Measurements from ENCODE around the gene GALNT6.
"Not testable (repeated sequence)": the region's sequence is repeated elsewhere in the genome, so short reads cannot be mapped to it uniquely, and the experiment has no call there.

GALNT6 gene

DNA sequence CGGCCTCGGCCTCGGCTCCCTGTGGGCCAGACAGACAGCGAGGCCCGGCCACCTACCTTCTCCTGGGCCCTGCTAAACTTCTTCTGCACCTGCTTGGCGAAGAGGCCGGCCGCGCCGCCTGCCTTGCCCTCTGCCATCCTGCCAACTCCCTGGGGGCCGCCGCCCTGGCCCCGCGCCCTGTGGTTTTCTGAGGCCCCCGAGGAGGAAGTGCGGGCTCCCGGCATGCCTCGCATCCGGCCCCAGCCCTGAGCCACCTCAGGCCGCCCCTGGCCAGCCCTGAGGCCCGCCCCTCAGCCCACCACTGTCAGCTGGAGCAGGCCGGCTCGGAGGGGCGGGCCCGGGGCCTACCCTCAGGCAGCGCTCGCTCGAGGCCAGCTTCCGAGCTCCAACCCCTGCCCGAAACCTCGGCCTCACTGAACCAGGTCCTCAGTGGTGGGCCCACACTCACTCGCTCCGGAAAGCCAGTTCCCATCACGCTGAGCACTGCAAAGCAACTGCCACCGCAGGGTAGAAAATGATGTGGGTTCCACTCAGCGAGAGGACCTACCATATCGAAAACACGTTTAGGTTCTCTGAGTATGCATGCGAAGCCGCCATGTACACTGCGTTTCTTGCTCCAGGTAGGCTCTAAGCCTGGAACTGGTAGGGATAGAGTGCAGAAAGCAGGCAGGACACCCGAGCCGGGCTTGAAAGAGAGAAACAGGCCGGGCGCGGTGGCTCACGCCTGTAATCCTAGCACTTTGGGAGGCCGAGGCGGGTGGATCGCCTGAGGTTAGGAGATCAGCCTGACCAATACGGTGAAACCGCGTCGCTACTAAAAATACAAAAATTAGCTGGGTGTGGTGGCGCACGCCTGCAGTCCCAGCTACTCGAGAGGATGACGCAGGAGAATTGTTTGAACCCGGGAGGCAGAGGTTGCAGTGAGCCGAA, 67.0 kb downstream of the GALNT6 start, which contains the start of gene BIN2:
BIN2 (minus strand) TSS at position 209 of the 930 bp plus-strand sequence; CDS start at position 137, 72 bp downstream.
- peak; percentile 44 to 55 for DNase-seq (ENCODE audit: low read depth in 1 of 2, low spot score in 1 of 2)

DNA sequence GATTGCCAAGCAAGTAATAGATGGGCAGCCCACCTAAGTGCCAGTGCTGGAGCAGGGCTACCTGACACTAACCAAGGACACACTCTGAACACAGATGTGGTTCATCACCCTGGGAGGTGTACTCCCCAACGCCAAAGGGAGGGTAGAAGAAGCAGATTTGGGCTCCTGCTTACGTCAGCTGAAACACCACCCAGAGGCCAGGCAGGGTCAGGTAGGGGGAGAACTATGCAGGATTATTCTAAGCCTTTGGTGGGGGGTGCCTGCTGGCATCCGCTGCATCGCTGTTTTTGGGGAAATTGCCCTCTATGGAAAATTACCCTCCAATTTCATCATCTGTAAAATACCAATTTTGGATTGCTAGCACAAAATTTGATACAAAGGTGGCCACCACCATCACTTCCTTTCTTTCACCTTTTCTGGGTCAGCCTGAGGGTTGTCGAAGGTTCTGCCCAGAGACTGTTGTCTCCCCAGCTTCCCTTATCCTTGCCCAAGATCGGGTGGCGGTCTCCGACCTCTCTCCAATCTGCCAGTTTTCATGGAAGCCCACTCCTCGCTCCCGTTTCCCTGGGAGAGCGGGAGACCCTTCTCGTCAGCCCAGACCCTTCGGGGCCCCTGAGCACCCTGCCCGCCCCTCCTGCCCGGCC, 67.8 kb downstream of the GALNT6 start:
- DNase-seq (ENCODE audit: low read depth in 1 of 2, low spot score in 1 of 2), result peak in 1 of 2 donors; percentile 31

DNA sequence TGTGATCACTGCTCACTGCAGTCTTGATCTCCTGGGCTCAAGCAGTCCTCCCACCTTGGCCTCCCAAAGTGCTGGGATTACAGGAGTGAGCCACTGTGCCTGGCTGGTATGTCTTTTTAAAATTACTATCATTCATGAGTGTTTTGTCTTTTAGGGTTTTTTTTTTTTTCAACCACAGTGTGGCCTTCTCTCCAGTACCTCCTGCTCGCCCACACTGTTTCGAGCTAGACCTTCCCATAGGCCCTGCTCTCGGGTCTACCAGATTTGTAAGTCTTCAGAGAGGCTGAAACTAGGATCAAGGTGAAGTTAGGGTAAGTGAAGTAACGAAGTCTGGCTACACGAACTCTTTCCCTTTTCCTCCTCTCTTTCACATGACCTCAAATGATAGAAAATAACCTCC, 68.8 kb downstream of the GALNT6 start:
- DNase-seq (ENCODE audit: low read depth in 1 of 2, low spot score in 1 of 2), result no peak

DNA sequence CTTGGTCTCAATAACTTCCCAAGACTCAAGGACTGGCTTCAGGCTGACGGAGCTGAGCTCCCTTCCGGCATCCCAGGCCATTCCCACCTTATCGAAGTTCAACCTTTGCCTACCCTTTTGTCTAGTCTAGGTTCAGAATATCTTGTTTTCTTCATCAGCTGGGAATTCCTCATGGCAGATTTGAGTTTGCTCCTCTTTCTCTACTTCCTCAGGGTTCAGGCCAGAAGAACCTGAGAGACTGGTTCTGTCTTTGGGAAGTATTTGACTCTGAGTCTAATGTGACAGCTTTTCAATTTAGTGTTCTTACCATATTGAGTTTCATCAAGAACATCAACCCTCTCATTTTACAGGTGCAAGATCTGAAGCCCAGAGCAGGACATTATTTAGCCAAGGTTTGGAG, 69.3 kb downstream of the GALNT6 start:
- DNase-seq (ENCODE audit: low read depth in 1 of 2, low spot score in 1 of 2), result no peak

GRCh38 chr12:51320695-51321320, 70.4 kb downstream of the GALNT6 start:
- DNase-seq (ENCODE audit: low read depth in 1 of 2, low spot score in 1 of 2), result no peak

GRCh38 chr12:51320311-51320694, 70.9 kb downstream of the GALNT6 start:
- no peak for DNase-seq (ENCODE audit: low read depth in 1 of 2, low spot score in 1 of 2)

GRCh38 chr12:51318846-51319599, 72.2 kb downstream of the GALNT6 start:
- DNase-seq (ENCODE audit: low read depth in 1 of 2, low spot score in 1 of 2), result peak in 1 of 2 donors; percentile 16

DNA sequence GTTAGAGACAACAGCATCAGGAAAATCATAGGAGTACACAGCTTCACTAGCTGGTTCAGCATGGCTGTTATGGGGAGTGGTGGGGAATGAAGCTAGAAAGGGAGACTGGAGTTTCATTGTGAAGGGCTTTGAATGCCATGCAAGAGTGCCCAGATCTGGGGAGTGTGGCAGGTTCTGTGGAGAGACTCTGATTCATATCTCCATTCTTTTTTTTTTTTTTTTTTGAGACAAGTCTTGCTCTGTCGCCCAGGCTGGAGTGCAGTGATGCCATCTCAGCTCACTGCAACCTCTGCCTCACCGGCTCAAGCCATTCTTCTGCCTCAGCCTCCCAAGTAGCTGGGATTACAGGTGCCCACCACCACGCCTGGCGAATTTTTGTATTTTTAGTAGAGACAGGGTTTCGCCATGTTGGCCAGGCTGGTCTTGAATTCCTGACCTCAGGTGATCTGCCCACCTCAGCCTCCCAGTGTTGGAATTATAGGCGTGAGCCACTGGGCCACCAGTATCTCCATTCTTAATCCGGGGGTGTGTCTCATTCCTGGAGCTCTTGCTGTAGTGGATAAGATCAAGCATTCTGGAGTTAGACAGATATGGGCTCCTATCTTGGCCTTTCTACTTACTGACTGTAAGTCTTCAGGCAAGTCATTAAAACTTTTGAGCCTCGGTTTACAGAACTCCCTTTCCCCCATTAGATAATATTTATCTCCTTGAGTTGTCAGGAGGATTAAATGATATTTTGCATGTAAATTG, 73.0 kb downstream of the GALNT6 start:
- DNase-seq (ENCODE audit: low read depth in 1 of 2, low spot score in 1 of 2), result not testable (repeated sequence)

- DNase-seq (ENCODE audit: low read depth in 1 of 2, low spot score in 1 of 2), result no peak
Observed at GRCh38 chr12:51311389-51311788, 79.8 kb downstream of the GALNT6 start.

DNA sequence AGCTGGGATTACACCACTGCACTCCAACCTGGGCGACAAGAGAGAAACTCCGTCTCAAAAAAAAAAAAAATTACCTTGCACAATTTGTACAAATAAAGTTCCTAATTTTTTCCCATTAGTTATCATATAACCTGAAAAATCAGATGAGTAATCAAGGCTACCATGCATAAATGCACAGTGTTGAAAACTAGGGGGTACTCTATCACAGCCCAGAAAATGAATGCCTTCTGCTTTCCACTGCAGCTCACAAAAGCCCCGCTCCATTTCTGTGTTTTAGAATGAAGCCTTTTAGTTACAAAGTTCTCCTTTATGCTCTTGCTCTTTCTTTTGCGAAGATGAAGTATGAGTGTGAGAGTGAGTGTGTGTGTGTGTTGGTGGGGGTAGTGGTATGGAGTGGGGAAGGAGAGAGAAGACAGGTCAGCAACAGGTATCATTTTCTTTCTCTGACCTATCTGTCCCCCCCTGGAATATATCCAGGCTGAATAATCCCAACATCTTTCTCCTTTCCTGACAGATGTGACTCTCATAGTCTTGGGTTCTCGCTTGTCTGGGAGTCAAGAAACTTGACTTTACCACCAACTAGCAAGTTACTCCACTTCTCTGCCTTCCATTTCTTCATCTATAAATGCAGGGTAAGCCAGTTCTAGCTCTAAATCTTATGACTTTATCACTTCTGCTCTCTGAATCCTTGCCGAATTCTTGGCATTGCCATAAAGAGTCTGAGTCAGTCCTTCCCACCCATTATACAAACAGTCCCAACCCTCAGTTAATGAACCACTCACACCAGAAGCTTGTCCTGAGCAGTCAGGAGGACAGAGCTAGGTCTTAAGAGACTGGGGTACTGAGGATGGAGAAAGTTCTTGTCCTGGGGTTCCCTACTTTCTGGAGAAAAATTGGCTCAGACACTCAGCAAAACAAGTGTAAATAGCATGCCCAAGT, 83.3 kb downstream of the GALNT6 start:
- no peak for DNase-seq (ENCODE audit: low read depth in 1 of 2, low spot score in 1 of 2)

- DNase-seq (ENCODE audit: low read depth in 1 of 2, low spot score in 1 of 2), result no peak
Observed at GRCh38 chr12:51306507-51306906, 84.7 kb downstream of the GALNT6 start.
